ENCODE measurements around the gene TMOD1.

DNA sequence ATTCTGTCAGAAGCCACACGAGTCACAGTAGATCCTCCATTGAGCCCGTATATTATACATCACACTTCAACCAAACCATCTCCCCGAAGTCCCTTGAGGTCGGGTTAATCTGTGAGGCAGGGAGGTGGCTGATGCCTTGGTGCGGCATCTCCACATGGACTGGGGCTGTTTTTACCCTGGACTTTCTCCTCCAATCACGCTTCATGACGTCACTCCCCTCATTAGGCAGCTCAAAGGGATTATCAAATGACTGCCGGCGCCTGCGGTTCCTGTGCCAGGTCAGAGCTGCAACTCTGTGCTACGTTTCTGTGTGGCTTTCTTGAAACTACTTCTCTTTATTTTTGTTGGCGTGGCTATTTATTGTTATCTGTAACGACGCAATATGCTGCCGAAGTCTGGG lies 53.7 kb downstream of the TMOD1 start:
- TF ChIP-seq CREM (CRISPR knock-in tag; IDR thresholded peaks at IDR 0.05) (no peak), KAT7 (CRISPR knock-in tag; IDR thresholded peaks at IDR 0.05; ENCODE audit: borderline replicate concordance) (no peak), NR2C2 (CRISPR knock-in tag; IDR thresholded peaks at IDR 0.05) (no peak), ZNF121 (CRISPR knock-in tag; IDR thresholded peaks at IDR 0.05) (no peak), FOXP1 (CRISPR knock-in tag; IDR thresholded peaks at IDR 0.05; ENCODE audit: borderline replicate concordance) (no peak), FOXJ3 (CRISPR knock-in tag; IDR thresholded peaks at IDR 0.05; ENCODE audit: borderline replicate concordance) (no peak), ESRRA (CRISPR knock-in tag; IDR thresholded peaks at IDR 0.05; ENCODE audit: borderline replicate concordance) (no peak), CREB1 (CRISPR knock-in tag; IDR thresholded peaks at IDR 0.05) (no peak), SMAD3 (CRISPR knock-in tag; IDR thresholded peaks at IDR 0.05; ENCODE audit: borderline replicate concordance) (no peak), JUN (CRISPR knock-in tag; IDR thresholded peaks at IDR 0.05) (no peak)
- TF ChIP-seq, protein P1, sequence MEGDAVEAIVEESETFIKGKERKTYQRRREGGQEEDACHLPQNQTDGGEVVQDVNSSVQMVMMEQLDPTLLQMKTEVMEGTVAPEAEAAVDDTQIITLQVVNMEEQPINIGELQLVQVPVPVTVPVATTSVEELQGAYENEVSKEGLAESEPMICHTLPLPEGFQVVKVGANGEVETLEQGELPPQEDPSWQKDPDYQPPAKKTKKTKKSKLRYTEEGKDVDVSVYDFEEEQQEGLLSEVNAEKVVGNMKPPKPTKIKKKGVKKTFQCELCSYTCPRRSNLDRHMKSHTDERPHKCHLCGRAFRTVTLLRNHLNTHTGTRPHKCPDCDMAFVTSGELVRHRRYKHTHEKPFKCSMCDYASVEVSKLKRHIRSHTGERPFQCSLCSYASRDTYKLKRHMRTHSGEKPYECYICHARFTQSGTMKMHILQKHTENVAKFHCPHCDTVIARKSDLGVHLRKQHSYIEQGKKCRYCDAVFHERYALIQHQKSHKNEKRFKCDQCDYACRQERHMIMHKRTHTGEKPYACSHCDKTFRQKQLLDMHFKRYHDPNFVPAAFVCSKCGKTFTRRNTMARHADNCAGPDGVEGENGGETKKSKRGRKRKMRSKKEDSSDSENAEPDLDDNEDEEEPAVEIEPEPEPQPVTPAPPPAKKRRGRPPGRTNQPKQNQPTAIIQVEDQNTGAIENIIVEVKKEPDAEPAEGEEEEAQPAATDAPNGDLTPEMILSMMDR (IDR thresholded peaks at IDR 0.05): no peak
- TF ChIP-seq, protein P2, sequence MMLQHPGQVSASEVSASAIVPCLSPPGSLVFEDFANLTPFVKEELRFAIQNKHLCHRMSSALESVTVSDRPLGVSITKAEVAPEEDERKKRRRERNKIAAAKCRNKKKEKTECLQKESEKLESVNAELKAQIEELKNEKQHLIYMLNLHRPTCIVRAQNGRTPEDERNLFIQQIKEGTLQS (CRISPR knock-in tag; conservative IDR thresholded peaks at IDR 0.05): no peak
- TF ChIP-seq, protein P3, sequence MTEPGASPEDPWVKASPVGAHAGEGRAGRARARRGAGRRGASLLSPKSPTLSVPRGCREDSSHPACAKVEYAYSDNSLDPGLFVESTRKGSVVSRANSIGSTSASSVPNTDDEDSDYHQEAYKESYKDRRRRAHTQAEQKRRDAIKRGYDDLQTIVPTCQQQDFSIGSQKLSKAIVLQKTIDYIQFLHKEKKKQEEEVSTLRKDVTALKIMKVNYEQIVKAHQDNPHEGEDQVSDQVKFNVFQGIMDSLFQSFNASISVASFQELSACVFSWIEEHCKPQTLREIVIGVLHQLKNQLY (CRISPR knock-in tag; IDR thresholded peaks at IDR 0.05): no peak
- TF ChIP-seq, protein P4, sequence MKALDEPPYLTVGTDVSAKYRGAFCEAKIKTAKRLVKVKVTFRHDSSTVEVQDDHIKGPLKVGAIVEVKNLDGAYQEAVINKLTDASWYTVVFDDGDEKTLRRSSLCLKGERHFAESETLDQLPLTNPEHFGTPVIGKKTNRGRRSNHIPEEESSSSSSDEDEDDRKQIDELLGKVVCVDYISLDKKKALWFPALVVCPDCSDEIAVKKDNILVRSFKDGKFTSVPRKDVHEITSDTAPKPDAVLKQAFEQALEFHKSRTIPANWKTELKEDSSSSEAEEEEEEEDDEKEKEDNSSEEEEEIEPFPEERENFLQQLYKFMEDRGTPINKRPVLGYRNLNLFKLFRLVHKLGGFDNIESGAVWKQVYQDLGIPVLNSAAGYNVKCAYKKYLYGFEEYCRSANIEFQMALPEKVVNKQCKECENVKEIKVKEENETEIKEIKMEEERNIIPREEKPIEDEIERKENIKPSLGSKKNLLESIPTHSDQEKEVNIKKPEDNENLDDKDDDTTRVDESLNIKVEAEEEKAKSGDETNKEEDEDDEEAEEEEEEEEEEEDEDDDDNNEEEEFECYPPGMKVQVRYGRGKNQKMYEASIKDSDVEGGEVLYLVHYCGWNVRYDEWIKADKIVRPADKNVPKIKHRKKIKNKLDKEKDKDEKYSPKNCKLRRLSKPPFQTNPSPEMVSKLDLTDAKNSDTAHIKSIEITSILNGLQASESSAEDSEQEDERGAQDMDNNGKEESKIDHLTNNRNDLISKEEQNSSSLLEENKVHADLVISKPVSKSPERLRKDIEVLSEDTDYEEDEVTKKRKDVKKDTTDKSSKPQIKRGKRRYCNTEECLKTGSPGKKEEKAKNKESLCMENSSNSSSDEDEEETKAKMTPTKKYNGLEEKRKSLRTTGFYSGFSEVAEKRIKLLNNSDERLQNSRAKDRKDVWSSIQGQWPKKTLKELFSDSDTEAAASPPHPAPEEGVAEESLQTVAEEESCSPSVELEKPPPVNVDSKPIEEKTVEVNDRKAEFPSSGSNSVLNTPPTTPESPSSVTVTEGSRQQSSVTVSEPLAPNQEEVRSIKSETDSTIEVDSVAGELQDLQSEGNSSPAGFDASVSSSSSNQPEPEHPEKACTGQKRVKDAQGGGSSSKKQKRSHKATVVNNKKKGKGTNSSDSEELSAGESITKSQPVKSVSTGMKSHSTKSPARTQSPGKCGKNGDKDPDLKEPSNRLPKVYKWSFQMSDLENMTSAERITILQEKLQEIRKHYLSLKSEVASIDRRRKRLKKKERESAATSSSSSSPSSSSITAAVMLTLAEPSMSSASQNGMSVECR (CRISPR knock-in tag; IDR thresholded peaks at IDR 0.05; ENCODE audit: borderline replicate concordance): no peak

Data from WTC11 (cell line).